Astrocyte of the hippocampus (primary cell): ENCODE data around the gene CAMTA1.
"Not testable (repeated sequence)": the region's sequence is repeated elsewhere in the genome, so short reads cannot be mapped to it uniquely, and the experiment has no call there.

Experiments used
- DNase-seq: peaks from one replicate; pipeline ENCODE4 v3.0.0; 2011; ENCODE audit warnings: low read depth, low spot score

Gene CAMTA1

DNA sequence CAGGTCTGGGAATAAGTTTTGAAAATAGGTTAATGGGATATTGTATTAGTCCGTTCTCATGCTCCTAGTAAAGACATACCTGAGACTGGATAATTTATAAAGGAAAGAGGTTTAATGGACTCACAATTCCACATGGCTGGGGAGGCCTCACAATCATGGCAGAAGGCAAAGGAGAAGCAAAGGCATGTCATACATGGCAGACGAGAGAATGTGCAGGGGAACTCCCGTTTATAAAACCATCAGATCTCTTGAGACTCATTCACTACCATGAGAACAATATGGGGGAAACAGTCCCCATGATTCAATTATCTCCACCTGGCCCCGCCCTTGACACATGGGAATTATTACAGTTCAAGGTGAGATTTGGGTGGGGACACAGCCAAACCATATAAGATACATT lies 60.5 kb downstream of the CAMTA1 start:
- DNase-seq: not testable (repeated sequence)

DNA sequence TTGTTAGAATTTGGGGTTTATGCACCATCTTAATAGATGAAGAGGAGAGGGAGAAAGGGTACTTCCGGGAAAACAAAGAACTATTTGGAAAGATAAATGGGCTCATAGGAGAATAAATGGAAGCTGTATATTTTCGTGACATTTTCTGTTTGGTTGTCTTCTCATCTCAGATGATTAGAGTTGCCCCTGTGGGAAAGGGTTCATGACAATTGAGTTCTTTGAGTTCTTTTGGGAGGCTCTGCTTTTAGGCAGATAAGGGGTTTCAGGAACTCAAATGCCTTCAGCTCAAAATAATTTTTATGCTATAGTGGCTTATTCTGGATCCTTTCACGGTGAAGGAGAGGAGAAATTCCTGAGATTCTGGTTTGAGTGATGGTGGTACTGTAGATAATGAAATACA lies 63.6 kb downstream of the CAMTA1 start:
- no peak for DNase-seq

DNA sequence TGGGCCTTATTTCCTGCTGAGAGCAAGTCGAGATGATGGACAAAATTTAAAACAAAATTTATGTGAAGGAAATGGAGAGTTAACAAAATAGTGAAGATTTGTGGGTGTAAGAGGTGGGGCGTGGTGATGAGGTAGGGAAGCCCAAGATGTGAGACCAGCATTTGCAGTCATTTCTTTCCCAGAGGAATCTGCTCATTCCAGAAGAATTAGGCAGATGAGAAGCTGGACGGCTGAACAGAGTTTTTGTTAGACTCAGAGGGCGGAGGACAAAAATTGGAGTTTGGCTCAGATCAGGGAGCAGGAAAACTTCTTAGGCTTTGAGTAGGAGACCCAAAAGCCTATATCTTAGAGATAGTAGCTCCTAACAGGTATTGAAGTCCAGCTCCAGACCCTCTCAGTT lies 65.3 kb downstream of the CAMTA1 start:
- no peak for DNase-seq

DNA sequence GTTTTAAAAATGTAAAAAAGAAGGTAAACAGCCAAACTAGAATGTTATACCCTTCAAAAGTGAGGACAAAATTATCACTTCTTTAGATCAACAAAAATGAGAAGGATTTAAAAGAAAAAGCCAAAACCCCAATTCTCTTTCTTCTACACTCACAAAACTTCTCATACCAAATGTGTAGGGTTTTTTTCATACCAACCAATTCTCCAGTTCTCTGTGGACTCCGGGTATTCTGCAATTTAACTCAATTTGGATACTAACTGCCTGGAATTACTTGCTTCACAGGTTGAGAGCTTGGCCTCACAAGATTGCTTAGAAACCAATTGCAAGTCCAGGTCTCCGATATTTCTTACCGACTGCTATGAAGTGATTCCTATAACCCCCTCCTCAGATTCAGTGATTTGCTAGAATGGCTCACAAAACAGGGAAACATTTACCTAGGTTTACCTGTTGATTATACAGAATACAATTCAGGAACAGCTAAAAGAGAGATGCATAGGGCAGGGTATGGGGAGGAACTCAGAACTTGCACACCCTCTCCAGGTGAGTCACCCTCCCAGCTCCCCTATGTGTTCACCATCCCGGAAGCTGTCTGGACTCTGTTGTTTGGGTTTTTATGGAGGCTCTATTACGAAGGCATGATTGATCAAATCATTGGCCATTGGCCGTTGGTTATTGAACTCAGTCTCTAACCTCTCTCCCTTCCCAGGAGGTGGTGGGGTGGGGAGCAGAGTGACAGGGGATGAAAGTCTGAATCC lies 67.1 kb downstream of the CAMTA1 start:
- no peak for DNase-seq

DNA sequence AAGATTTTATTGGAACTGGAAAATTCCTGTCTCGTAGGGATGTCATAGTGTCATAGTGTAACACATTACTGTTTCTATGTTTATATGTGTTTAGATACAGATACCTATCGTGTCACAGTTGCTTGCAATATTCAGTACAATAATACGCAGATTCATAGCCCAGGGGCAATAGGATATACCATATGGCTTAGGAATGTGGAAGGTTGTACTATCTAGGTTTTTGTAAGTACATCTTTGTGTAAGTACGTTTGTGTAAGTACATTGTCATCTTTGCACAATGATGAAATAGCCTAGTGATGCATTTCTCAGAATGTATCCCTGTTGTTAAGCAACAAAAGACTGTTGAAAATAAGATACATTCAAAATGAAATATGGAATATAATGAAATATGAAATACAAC lies 68.9 kb downstream of the CAMTA1 start:
- DNase-seq: no peak

DNA sequence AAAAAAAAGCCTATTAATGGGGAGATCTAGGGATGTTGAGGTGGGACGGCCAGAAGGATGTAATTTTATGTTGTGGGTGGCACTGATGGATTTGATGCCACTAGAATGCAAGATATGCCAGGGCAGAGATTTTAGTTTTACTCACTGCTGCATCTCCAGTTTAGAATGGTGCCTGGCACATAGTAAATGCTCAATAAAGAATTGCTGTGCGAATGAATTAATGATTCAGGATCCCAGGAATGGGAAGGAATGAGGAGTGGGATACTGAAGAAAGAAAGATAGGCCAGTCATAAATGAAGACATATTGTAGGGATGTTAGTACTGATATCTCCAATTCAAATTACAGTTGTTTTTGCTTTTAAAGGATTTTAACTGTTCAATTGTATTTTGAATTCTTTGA lies 72.6 kb downstream of the CAMTA1 start:
- DNase-seq: no peak

DNA sequence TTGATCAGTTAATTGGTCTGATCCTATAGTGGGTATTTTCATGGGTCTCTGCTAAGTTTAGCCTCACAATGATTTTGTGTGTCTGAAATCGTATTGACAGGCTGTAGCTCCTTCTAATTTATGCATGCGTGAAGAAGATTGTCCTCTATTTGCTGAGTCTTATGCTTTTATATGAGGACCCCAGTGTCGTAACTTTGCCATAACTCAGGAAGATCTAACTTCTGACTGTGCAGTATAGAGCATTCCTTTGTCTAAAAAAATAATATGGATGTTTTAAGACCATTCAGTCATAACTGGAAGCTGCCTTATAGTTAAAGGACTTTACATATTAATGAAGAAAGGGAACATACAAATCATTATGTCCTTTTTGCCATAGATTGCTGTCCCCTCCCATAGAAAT lies 73.3 kb downstream of the CAMTA1 start:
- no peak for DNase-seq

DNA sequence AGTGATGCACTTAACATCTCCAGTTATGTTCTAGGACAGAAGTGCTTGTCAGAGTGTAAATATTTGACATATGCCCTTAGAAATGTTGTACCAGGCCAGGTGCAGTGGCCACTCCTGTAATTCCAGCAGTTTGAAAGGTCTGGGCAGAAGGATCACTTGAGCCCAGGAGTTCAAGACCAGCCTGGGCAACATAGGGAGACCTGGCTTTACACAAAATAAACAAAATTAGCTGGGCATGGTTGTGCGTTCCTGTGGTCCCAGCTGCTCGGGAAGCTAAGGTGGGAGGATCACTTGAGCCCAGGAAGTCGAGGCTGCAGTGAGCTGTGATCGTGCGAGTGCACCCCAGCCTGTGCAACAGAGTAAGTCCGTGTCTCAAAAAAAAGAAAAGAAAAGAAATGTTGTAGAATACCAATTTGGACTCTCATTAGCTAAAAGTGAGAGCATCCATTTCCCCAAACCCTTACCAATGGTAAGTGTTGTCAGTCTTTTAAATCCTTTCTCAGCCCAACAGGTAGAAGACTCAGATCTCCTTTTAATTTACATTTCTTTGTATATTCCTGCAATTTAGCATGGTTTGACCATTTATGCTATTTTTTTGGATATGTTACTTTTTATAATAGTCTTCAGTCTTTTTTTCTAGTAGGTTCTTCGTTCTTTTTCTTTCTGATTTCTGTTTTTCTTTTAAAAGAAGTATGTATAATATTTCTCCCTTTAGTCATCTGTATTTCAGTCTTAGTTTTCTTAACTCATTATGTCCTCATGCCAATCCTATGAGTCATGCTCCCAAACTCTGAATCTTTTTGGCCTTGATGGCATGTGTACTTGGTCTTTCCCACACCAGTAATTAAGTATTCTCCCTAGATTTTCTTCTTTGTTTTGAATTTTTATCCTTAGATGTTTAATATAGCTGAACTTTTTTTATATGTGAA lies 74.4 kb downstream of the CAMTA1 start:
- DNase-seq: peak; percentile 96

DNA sequence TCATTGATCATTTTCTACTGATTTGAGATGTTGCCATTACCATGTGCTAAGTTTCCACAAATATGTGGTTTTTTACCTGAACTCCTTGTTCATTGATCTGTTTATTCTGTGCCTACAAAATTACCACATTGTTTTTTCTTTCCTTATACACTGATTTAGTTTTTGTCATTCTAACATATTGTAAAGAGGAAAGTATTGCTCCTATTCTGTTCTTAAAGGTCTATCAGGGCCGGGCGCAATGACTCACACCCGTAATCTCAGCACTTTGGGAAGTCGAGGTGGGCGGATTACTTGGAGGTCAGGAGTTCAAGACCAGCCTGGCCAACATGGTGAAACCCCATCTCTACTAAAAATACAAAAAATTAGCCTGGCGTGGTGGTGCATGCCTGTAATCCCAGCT lies 75.1 kb downstream of the CAMTA1 start:
- peak; percentile 64 for DNase-seq

DNA sequence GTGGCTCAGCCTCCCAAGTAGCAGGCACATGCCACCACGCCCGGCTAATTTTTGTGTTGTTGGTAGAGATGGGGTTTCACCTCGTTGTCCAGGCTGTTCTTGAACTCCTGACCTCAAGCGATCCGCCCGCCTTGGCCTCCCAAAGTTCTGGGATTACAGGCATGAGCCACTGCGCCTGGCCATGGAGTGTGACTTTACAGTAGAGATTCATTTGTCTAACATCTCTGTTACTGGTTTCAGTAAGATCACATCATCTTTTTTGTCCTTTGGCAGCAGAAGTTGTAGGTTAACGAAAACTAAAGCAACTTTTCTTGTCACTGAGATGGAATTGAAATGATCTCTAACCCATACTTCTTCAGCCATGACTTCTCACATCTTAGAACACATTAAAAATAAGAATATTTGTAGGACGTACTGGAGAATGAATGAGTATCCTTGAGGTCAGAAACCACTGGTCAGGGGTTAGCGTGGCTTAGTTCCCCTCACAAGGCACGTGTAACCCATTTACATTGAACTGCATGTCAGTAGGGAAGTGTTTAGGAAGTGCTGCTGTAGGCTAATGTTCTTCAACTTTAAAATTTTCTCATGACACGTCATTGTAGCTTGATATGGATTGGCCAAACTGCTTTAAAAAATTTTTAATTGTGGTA lies 75.9 kb downstream of the CAMTA1 start:
- no peak for DNase-seq

DNA sequence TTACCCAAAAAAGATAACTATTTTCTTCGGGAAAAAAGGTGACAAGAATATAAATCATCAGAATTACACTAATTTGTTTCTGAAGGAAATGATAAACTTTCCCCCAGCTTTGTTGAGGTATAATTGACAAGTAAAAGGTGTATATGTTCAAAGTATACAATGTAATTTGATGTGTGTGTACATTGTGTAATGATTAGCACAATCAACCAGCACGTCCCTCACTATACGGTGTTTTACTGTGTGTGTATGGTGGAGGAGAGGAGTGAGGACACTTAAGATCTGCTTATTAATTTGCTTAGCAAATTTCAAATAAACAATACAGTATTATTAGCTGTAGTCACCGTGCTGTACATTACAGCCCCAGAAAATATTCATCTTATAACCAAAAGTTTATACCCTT lies 77.7 kb downstream of the CAMTA1 start:
- no peak for DNase-seq

DNA sequence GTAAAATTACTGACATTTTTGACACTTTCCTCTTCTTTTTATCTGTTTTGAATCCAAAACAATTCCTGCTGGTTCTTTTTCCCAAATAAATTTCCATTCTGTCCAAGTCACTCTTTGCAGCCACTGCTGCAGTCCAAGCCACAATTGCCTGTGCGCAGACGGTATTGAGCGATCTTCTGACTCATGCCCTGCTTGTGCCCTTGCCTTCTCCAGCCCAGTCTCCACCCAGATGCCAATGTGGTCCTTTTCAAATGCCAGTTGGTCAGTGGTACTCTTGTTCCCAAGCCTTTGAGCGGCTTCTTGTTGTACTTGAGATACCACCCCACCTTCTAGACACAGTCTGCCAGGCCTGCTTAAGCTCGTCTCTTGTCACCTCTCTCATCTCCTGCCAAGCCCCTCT lies 78.9 kb downstream of the CAMTA1 start:
- DNase-seq: peak; percentile 71

DNA sequence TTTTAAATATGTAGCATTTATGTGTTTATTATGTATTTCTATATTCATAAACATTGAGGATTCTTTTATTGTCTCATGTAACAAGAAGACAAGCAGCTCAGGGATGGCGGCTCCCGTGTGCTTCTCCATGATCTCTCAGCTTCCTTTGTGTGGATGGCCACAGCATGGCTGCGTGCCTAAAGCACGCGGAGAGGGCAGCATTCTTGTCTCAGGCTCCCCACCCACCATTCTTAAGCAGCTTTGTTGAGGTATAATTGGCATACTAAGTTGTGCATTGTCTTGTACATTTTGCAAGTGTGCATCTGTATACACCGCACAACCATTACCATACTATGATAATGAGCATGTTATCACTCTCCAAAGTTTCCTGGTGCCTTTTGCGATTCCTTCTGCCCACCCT lies 81.6 kb downstream of the CAMTA1 start:
- DNase-seq: peak; percentile 48

DNA sequence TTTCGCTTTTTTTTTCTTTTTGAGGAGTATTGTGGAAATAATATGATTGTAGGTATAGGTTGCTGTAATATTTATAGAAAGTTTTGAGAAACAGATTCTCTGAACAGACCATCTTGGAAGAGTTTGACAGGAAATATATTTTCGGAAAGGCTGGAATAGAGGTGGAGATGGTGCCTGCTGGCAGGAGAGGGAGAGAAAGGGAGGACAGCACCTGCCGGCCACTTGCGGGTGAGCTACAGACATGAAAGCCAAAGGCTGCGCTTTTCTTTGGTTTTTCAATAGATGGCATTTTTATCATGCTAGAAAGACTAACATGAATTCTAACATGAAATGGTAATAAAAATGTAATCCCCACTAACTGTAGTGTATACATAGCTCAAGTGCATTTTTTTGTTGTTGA lies 82.1 kb downstream of the CAMTA1 start:
- no peak for DNase-seq

DNA sequence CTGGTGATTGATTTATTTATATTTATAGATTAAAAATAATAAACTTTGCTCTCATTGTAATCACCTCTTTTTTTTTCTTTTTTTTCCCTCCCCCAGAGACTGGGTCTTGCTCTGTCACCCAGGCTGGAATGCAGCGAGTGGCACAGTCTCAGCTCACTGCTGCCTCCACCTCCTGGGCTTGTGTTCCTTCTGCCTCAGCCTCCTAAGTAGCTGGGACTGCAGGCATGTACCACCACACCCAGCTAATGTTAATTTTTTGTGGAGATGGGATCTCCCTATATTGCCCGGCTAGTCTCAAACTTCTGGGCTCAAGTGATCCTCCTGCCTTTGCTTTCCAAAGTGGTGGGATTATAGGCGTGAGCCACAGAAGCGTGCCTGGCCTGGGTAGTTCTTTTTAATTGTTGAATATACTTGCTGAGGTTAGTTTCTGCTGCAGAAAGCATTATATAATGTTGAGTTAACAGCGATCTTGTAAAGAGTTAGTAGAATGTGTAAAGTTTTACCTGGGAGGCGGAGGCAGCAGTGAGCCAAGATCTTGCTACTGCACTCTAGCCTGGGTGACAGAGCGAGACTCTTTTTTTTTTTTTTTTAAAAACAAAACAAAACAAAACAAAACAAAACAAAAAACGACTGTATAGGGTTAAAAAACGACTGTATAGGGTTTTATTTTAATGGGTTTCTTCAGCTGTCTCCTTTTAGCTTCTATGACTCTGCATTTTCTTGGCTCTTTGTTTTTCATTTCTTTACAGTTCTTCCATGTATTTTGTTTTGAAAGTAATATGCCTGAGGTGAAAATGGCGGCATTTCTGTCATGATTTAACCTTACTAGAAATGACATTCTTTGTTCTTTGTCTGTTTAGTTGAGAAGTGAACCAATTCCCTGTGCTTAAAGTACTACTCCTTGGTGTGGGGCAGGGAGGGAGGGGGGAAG lies 82.7 kb downstream of the CAMTA1 start:
- DNase-seq: no peak

DNA sequence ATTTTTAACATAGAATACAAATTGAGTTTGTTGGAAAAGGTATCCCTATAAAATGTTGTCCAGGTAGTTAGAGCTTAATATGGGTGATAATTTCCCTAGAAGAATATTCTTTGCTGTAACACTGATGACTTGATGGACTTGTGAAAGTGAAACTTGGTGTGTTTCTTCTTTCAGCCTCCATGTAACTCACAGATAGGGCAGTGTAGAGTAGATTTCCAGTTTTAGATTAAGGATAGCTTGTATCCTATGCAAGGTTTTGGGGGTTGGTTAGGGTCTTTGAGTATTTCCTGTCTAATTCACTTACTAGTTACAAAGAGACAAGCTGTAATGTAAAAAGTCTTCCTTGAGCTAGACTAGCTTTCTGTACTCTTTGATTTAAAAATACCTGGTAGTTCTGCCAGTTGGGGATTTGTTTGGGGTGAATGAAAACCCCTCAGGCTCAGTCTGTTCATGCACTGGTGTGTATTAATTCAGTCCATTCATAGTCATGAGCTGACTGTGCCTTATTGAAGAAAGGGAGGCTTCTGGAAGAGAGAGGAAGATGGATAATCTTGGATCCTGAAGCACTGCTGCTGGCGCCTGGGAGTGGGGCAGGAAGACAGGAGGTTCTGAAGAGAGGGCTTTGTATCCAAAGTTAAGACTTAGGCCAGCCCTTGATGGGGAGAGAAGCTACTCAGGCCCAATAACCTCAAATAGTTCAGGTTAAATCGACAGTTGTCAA lies 83.6 kb downstream of the CAMTA1 start:
- peak; percentile 23 for DNase-seq

DNA sequence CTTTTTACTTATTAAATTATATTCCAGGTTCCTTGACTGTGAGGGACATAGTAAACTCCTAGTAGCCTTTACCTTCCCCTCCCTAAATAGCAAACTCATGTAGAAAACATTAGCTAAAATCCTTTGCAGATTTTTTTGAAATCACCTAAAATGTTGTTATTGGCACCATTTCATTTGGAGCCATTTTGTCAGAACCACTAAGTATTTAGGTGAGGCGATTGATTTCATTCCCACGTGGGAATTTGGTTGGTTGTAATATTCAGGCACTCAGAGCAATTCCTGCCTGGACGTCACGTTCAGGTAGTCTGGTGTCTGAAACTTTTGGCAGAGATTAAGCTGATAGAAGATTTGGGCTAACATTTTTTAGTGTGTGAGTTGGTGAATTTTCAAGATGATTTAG lies 84.3 kb downstream of the CAMTA1 start:
- DNase-seq: peak; percentile 30

DNA sequence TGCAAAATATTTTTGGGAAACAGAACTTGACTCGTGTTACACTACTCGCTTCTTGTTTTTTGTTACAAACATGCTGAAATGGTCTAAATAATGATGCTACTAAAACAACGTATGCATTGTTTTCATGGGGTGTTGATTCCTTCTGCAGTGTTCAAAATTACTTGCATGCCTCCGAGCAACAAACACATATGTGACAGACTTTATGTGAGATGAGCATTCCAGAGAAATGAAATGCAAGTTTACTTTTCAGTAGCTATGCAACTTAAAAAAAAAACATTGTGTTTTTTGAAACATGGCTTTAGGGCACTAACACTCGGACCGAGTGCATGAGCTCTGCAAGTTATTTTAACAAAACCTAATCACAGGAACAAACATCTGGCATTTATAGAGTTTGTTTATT lies 84.8 kb downstream of the CAMTA1 start:
- DNase-seq: peak; percentile 13

DNA sequence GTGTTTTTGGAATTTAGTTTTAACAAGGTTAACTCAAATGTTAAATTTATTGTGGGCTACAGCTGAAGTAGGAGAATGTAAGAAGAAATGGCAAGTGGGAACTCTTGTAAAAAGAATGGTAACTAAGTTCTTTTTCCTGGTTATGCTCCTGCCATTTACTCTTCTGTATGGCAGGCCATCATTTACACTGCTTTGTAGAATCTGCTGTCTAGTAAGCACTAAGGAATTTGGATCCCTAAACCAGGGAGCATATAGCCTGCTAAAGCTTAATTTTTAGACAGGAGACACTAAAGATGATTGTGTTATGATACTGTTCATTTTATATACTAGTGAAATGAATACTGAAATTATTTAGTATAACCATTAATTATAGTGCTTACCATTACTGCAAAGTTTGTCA lies 85.3 kb downstream of the CAMTA1 start:
- DNase-seq: peak; percentile 20

DNA sequence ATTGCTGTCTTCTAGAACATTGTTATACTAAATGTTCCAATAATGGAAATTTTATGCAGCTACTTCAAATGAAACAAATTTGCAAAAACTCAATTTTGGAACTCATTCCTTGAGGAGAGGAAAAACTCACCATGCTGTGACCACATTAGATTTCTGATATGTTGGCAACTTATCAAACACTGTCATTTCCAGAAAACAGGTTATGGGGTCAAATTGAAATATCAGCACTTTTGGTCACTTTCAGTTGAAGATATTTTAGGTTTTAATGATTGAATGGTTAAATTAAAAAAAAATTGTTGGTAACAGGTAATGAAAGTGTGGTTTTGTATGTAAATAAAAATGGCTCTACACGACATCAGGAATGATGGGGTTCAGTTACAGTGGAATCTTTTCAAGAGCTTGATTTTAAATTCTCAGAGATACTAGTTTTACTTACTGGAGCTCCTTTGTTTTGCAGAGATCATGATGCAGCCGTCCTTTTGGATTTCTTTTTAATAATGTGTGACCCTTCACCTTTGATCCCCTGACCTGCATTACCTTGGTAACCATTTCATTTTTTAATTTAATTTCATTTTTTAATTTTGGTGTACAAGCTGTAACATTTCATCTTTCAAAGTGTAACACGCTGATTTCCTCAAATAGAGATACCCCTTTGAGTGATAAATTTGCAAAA lies 86.2 kb downstream of the CAMTA1 start:
- no peak for DNase-seq
